Thymus (tissue), 11 donors: ENCODE data around the gene PSMD3. TPM values are rescaled to one million over a fixed set of nuclear protein-coding genes. Genes with fewer than 3 reads are reported as not detected.

ENCODE experiments used
- DNase-seq, 9 donors: peaks; one replicate each; pipeline ENCODE4 v3.0.0-alpha.2; 2013; ENCODE audit warnings: low spot score in 9 of 9, low read depth in 6 of 9, missing footprints in 1 of 9
- H3K27ac ChIP-seq, 2 donors: one replicate each; pipeline ENCODE4 v1.5.1; 2013; ENCODE audit warnings: control low read depth in 1 of 2, low read depth in 1 of 2, low read length in 1 of 2, mild to moderate bottlenecking in 1 of 2, moderate library complexity in 1 of 2
- H3K27me3 ChIP-seq, 2 donors: one replicate each; pipeline ENCODE4 v1.5.1; 2013; ENCODE audit warnings: low read length in 1 of 2; ENCODE audit not compliant: control insufficient read depth in 2 of 2, insufficient read depth in 1 of 2
- H3K36me3 ChIP-seq, 2 donors: one replicate each; pipeline ENCODE4 v1.5.1; 2013; ENCODE audit warnings: low read length in 1 of 2, mild to moderate bottlenecking in 1 of 2, moderate library complexity in 1 of 2; ENCODE audit not compliant: control insufficient read depth in 2 of 2, insufficient read depth in 2 of 2
- H3K4me1 ChIP-seq, 2 donors: one replicate each; pipeline ENCODE4 v1.5.1; 2013; ENCODE audit warnings: low read length in 2 of 2; ENCODE audit not compliant: control insufficient read depth in 2 of 2, insufficient read depth in 2 of 2
- H3K4me3 ChIP-seq, 2 donors: one replicate each; pipeline ENCODE4 v1.5.1; 2013; ENCODE audit warnings: low read length in 2 of 2, control low read depth in 1 of 2, mild to moderate bottlenecking in 1 of 2
- H3K9me3 ChIP-seq, 2 donors: one replicate each; pipeline ENCODE4 v1.5.1; 2013; ENCODE audit warnings: low read length in 1 of 2, mild to moderate bottlenecking in 1 of 2; ENCODE audit not compliant: control insufficient read depth in 2 of 2, insufficient read depth in 1 of 2
- WGBS: extraction: QIAGEN DNeasy Blood & Tissue Kit; methylation state at CpG from one replicate; pipeline ENCODE4 v1.1.7; 2013; 5-methylcytosine and 5-hydroxymethylcytosine counted together
- polyA plus RNA-seq: library from polyadenylated mRNA; stranded (reverse); fragments of 200-250 nt; gene quantifications from one replicate; pipeline ENCODE4 v1.2.3, GENCODE V29; 2013
- total RNA-seq: library from RNA; stranded (reverse); fragments of 120-200 nt; gene quantifications from one replicate; pipeline ENCODE4 v1.2.4, GENCODE V29; 2013
- donor health status: healthy.

PSMD3 gene
- total and polyA plus RNA-seq, 2 donors, result 48.1 to 71.8 TPM

- DNase-seq, result no peak
- peaks cover 2% of the 10 kb centered on the region in 2 donors for H3K36me3 ChIP-seq
- H3K9me3 ChIP-seq, result no peaks in the 10 kb centered on the region
- no peak overlapping the region for H3K4me3 ChIP-seq
- WGBS, result 92% methylated on average over 5 of the region's 5 CpGs
- H3K27ac ChIP-seq, result peak overlapping the region in 1 of 2 donors; percentile 68
- peaks cover 14 to 17% of the 10 kb centered on the region in 2 donors for H3K4me1 ChIP-seq
- H3K27me3 ChIP-seq, result no peaks in the 10 kb centered on the region
Measured at GRCh38 chr17:39979016-39979670, 1.5 kb upstream of the PSMD3 start.

- Histone ChIP-seq H3K27me3 (no peaks in the 10 kb centered on the region), H3K4me3 (peak overlapping the region; percentile 55 to 56), H3K27ac (peak overlapping the region; percentile 68 to 80), H3K36me3 (peaks cover 9% of the 10 kb centered on the region in 2 donors), H3K4me1 (peaks cover 14 to 17% of the 10 kb centered on the region in 2 donors), H3K9me3 (no peaks in the 10 kb centered on the region)
- peak in 3 of 9 donors; percentile 31 to 75 (median 38) for DNase-seq
- under 1% methylated on average over 10 of the region's 10 CpGs for WGBS
Measured at GRCh38 chr17:39979893-39980350, 685 bp upstream of the PSMD3 start.

GRCh38 chr17:39981207-39981741 is 667 bp downstream of the PSMD3 start:
- H3K9me3 ChIP-seq, result no peaks in the 10 kb centered on the region
- peak in 4 of 9 donors; percentile 11 to 24 (median 16) for DNase-seq
- H3K36me3 ChIP-seq, result peaks cover 23% of the 10 kb centered on the region in 2 donors
- H3K4me1 ChIP-seq, result peaks cover 14 to 17% of the 10 kb centered on the region in 2 donors
- peak overlapping the region; percentile 85 to 94 for H3K27ac ChIP-seq
- peak overlapping the region; percentile 93 to 97 for H3K4me3 ChIP-seq
- WGBS, result 1% methylated on average over 15 of the region's 15 CpGs
- no peaks in the 10 kb centered on the region for H3K27me3 ChIP-seq

GRCh38 chr17:39981766-39982375 is 1.3 kb downstream of the PSMD3 start:
- Histone ChIP-seq H3K4me1 (peaks cover 14 to 17% of the 10 kb centered on the region in 2 donors), H3K36me3 (peaks cover 29% of the 10 kb centered on the region in 2 donors), H3K27ac (peak overlapping the region in 1 of 2 donors; percentile 85), H3K27me3 (no peaks in the 10 kb centered on the region), H3K4me3 (peak overlapping the region; percentile 93 to 97), H3K9me3 (no peaks in the 10 kb centered on the region)
- peak in 1 of 9 donors; percentile 0 for DNase-seq
- WGBS, result 25% methylated on average over 7 of the region's 7 CpGs

- H3K27me3 ChIP-seq, result no peaks in the 10 kb centered on the region
- no peaks in the 10 kb centered on the region for H3K4me1 ChIP-seq
- no peak overlapping the region for H3K27ac ChIP-seq
- peaks cover 92 to 93% of the 10 kb centered on the region in 2 donors for H3K36me3 ChIP-seq
- WGBS, result 96% methylated on average over 11 of the region's 11 CpGs
- H3K9me3 ChIP-seq, result no peaks in the 10 kb centered on the region
- no peak for DNase-seq
- no peak overlapping the region for H3K4me3 ChIP-seq
Measured at GRCh38 chr17:39988206-39988810, 7.7 kb downstream of the PSMD3 start.

GRCh38 chr17:39994448-39994847 is 13.8 kb downstream of the PSMD3 start:
- Histone ChIP-seq H3K27me3 (no peaks in the 10 kb centered on the region), H3K9me3 (no peaks in the 10 kb centered on the region), H3K36me3 (peaks cover 84 to 88% of the 10 kb centered on the region in 2 donors), H3K4me1 (no peaks in the 10 kb centered on the region), H3K27ac (no peak overlapping the region), H3K4me3 (no peak overlapping the region)
- no peak for DNase-seq
- WGBS, result 97% methylated on average over 11 of the region's 11 CpGs

- WGBS, result 98% methylated on average over 6 of the region's 6 CpGs
- Histone ChIP-seq H3K4me1 (no peaks in the 10 kb centered on the region), H3K9me3 (no peaks in the 10 kb centered on the region), H3K36me3 (peaks cover 74 to 78% of the 10 kb centered on the region in 2 donors), H3K4me3 (no peak overlapping the region), H3K27me3 (no peaks in the 10 kb centered on the region), H3K27ac (no peak overlapping the region)
- no peak for DNase-seq
Measured at GRCh38 chr17:39995438-39995837, 14.8 kb downstream of the PSMD3 start.

- H3K27ac ChIP-seq, result no peak overlapping the region
- no peak overlapping the region for H3K4me3 ChIP-seq
- no peaks in the 10 kb centered on the region for H3K9me3 ChIP-seq
- H3K27me3 ChIP-seq, result no peaks in the 10 kb centered on the region
- no peaks in the 10 kb centered on the region for H3K4me1 ChIP-seq
- 94% methylated on average over 8 of the region's 8 CpGs for WGBS
- peaks cover 67 to 71% of the 10 kb centered on the region in 2 donors for H3K36me3 ChIP-seq
- DNase-seq, result no peak
Measured at GRCh38 chr17:39996162-39996561, 15.6 kb downstream of the PSMD3 start.

- 83% methylated on average over 6 of the region's 6 CpGs for WGBS
- DNase-seq, result no peak
Measured at GRCh38 chr17:39996800-39997199, 16.2 kb downstream of the PSMD3 start.

More at GRCh38 chr17:39996800-39997199, 16.2 kb downstream of the PSMD3 start:
- Histone ChIP-seq H3K9me3 (no peaks in the 10 kb centered on the region), H3K27me3 (no peaks in the 10 kb centered on the region), H3K4me3 (no peak overlapping the region), H3K27ac (no peak overlapping the region), H3K4me1 (no peaks in the 10 kb centered on the region), H3K36me3 (peaks cover 61 to 65% of the 10 kb centered on the region in 2 donors)
